ENCODE data around the gene MYO1E.

DNA sequence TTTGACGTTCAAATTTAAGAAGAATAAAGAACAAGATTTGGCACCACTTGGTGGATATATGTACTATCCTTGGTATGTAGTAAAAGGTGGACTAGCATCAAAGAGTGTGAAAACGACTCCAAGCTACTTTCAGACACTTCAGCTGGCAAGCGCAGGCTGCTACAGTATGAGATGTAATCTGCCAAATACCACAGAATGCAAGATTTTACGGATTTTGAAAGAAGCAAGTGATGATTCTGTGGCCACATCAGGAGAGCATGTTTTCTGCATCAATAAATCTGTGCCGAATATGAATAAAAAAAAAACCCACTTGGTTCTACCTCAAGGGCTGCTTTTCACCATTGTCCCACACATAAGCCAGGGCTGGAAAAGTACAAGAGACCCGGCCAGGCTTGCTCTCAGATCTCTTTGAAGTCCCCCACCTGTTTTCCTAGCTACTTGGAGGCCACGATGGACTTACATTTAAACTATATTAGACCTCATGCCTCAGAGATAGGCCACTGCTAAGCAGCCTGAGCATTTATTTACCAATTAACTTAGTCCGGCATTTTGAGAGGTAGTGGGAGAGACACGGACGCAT, 37.4 kb downstream of the MYO1E start:
- TF ChIP-seq, protein P1, sequence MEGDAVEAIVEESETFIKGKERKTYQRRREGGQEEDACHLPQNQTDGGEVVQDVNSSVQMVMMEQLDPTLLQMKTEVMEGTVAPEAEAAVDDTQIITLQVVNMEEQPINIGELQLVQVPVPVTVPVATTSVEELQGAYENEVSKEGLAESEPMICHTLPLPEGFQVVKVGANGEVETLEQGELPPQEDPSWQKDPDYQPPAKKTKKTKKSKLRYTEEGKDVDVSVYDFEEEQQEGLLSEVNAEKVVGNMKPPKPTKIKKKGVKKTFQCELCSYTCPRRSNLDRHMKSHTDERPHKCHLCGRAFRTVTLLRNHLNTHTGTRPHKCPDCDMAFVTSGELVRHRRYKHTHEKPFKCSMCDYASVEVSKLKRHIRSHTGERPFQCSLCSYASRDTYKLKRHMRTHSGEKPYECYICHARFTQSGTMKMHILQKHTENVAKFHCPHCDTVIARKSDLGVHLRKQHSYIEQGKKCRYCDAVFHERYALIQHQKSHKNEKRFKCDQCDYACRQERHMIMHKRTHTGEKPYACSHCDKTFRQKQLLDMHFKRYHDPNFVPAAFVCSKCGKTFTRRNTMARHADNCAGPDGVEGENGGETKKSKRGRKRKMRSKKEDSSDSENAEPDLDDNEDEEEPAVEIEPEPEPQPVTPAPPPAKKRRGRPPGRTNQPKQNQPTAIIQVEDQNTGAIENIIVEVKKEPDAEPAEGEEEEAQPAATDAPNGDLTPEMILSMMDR (IDR thresholded peaks at IDR 0.05) = no peak
- TF ChIP-seq ZFX (IDR thresholded peaks at IDR 0.05; ENCODE audit: borderline replicate concordance) = no peak
